Keratinocyte (primary cell): ENCODE results near the gene TSHZ1. TPM values are rescaled to one million over a fixed set of nuclear protein-coding genes. Genes with fewer than 3 reads are reported as not detected.

Experiments
- DNase-seq: peaks from one replicate; pipeline ENCODE4 v3.0.0-alpha.2; 2011; ENCODE audit warnings: low read depth, missing footprints, low spot score
- FAIRE-seq: peaks from 2 replicates; lab custom pipeline; 2011; peaks lifted over from hg19 to GRCh38; lab: Jason Lieb, UNC
- H2AFZ ChIP-seq: 2 replicates; pipeline ENCODE4 v1.6.0; 2012; ENCODE audit warnings: low read length, control low read depth, inconsistent platforms; ENCODE audit not compliant: control insufficient read depth
- H3K27ac ChIP-seq: 2 replicates; pipeline ENCODE4 v1.5.1; 2011; ENCODE audit warnings: low read length; ENCODE audit not compliant: control insufficient read depth, insufficient read depth
- H3K27me3 ChIP-seq: 3 replicates; pipeline ENCODE4 v1.6.0; 2011; ENCODE audit warnings: low read length; ENCODE audit not compliant: control insufficient read depth, insufficient read depth; ENCODE audit errors: extremely low read depth
- H3K36me3 ChIP-seq, 2 experiments: 2 replicates in 1 of 2; 3 replicates in 1 of 2; pipeline ENCODE4 v1.5.1; 2011; ENCODE audit warnings: low read length in 2 of 2, mild to moderate bottlenecking in 1 of 2; ENCODE audit not compliant: control insufficient read depth in 2 of 2, insufficient read depth in 2 of 2; ENCODE audit errors: extremely low read depth in 1 of 2
- H3K4me1 ChIP-seq: 3 replicates; pipeline ENCODE4 v1.5.1; 2011; ENCODE audit warnings: low read length; ENCODE audit not compliant: control insufficient read depth, insufficient read depth; ENCODE audit errors: extremely low read depth
- H3K4me2 ChIP-seq: 3 replicates; pipeline ENCODE4 v1.6.0; 2011; ENCODE audit warnings: low read depth, low read length; ENCODE audit not compliant: control insufficient read depth, insufficient read depth; ENCODE audit errors: extremely low read depth
- H3K4me3 ChIP-seq, 3 experiments: fragments of 200-600 bp in 1 of 3; sonication (generic) in 1 of 3; 2 replicates in 2 of 3; 3 replicates in 1 of 3; pipeline ENCODE4 v1.5.1; 2011 to 2016; ENCODE audit warnings: low read length in 3 of 3, mild to moderate bottlenecking in 3 of 3, control low read depth in 2 of 3, inconsistent platforms in 1 of 3, low read depth in 1 of 3, mixed read lengths in 1 of 3, mixed run types in 1 of 3, moderate library complexity in 1 of 3; ENCODE audit not compliant: control insufficient read depth in 2 of 3, insufficient read depth in 2 of 3; ENCODE audit errors: extremely low read depth in 1 of 3
- H3K79me2 ChIP-seq: 2 replicates; pipeline ENCODE4 v1.6.0; 2012; ENCODE audit warnings: low read length; ENCODE audit not compliant: control insufficient read depth, insufficient read depth
- H3K9ac ChIP-seq: 3 replicates; pipeline ENCODE4 v1.6.0; 2011; ENCODE audit warnings: low read length; ENCODE audit not compliant: control insufficient read depth, insufficient read depth; ENCODE audit errors: extremely low read depth
- H3K9me1 ChIP-seq: 3 replicates; pipeline ENCODE4 v1.6.0; 2011; ENCODE audit warnings: low read length; ENCODE audit not compliant: control insufficient read depth, insufficient read depth; ENCODE audit errors: extremely low read depth
- H3K9me3 ChIP-seq: 2 replicates; pipeline ENCODE4 v1.5.1; 2012; ENCODE audit warnings: low read depth, low read length; ENCODE audit not compliant: control insufficient read depth
- H4K20me1 ChIP-seq: 3 replicates; pipeline ENCODE4 v1.6.0; 2011; ENCODE audit warnings: low read length; ENCODE audit not compliant: control insufficient read depth, insufficient read depth; ENCODE audit errors: extremely low read depth
- EZH2 ChIP-seq: IDR thresholded peaks from one replicate; pipeline ENCODE4 v1.6.1; 2012; ENCODE audit warnings: inconsistent platforms, mild to moderate bottlenecking, low read length, moderate library complexity
- dilution Hi-C: fragments of 300-500 bp; cut with MboI; formaldehyde crosslinking; loops from one replicate; pipeline ENCODE4 v1.7.0; 2020; ENCODE audit warnings: low sequenced_read_pairs; ENCODE audit not compliant: extremely low pct_ligation_motif_present
- polyA plus RNA-seq, 5 experiments: library from polyadenylated mRNA; depleted of rRNA in 3 of 5; stranded (reverse) in 3 of 5; stranded (forward) in 1 of 5; unstranded in 1 of 5; fragments of >200 nt; gene quantifications; 1 replicate in 1 of 5; 2 replicates in 3 of 5; 3 replicates in 1 of 5; pipeline versions ENCODE4 v1.2.1 to v1.2.3, GENCODE V29; 2011 to 2012; ENCODE audit warnings: missing spikeins in 2 of 5, low read depth in 1 of 5, low replicate concordance in 1 of 5
- TF ChIP-seq, protein P1 (sequence below), 3 experiments: IDR thresholded peaks in 1 of 3; conservative IDR thresholded peaks in 1 of 3; optimal IDR thresholded peaks in 1 of 3; 2 replicates in 2 of 3; 3 replicates in 1 of 3; pipeline versions ENCODE3 to v1.5.1; 2011; ENCODE audit warnings: low read length in 3 of 3, mild to moderate bottlenecking in 3 of 3, moderate library complexity in 2 of 3, control low read depth in 1 of 3, inconsistent platforms in 1 of 3; ENCODE audit not compliant: insufficient read depth in 2 of 3; ENCODE audit errors: extremely low read depth in 1 of 3

TSHZ1 gene
- polyA plus RNA-seq, 1 donor (not counting 4 experiments of a cell fraction or from before 2014, with no cell fraction given) = 2.2 TPM

DNA sequence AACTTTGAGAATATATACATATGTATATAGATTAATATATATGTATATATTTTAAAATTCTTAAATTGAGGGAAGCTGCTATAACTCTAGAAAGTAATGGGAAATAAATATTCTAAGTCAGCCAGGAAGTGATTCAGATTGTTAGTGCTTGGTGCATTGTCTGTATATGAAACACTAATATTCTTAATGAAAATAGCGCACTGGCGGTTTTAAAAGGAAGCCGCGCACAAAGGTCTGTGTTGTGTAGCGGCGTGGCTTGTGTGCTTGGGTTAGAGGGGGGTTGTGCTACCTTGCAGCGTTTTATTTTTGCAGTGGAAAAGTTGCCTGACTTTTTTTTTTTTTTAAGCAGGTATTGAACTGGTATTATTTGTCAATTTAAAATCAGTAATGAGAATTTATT lies 11.3 kb downstream of the TSHZ1 start:
- Histone ChIP-seq H3K27ac (no peak overlapping the region), H3K36me3 (no peaks in the 10 kb centered on the region), H2AFZ (no peak overlapping the region), H3K9ac (no peak overlapping the region), H3K4me1 (peaks cover 15% of the 10 kb centered on the region), H3K9me1 (no peaks in the 10 kb centered on the region), H3K27me3 (no peaks in the 10 kb centered on the region), H3K4me3 (no peak overlapping the region), H3K9me3 (no peaks in the 10 kb centered on the region), H3K4me2 (no peak overlapping the region), H3K79me2 (peaks cover 13% of the 10 kb centered on the region), H4K20me1 (no peaks in the 10 kb centered on the region)
- TF ChIP-seq EZH2 = no peak
- TF ChIP-seq, protein P1, sequence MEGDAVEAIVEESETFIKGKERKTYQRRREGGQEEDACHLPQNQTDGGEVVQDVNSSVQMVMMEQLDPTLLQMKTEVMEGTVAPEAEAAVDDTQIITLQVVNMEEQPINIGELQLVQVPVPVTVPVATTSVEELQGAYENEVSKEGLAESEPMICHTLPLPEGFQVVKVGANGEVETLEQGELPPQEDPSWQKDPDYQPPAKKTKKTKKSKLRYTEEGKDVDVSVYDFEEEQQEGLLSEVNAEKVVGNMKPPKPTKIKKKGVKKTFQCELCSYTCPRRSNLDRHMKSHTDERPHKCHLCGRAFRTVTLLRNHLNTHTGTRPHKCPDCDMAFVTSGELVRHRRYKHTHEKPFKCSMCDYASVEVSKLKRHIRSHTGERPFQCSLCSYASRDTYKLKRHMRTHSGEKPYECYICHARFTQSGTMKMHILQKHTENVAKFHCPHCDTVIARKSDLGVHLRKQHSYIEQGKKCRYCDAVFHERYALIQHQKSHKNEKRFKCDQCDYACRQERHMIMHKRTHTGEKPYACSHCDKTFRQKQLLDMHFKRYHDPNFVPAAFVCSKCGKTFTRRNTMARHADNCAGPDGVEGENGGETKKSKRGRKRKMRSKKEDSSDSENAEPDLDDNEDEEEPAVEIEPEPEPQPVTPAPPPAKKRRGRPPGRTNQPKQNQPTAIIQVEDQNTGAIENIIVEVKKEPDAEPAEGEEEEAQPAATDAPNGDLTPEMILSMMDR (optimal IDR thresholded peaks at IDR 0.05 in 1 of 3, IDR thresholded peaks at IDR 0.05 in 1 of 3, conservative IDR thresholded peaks at IDR 0.05 in 1 of 3; ENCODE audit: extremely low read depth in 1 of 3, insufficient read depth in 2 of 3, low read length in 3 of 3) = no peak
- DNase-seq = no peak
- dilution Hi-C loops = no loop called here
- no peak for FAIRE-seq

DNA sequence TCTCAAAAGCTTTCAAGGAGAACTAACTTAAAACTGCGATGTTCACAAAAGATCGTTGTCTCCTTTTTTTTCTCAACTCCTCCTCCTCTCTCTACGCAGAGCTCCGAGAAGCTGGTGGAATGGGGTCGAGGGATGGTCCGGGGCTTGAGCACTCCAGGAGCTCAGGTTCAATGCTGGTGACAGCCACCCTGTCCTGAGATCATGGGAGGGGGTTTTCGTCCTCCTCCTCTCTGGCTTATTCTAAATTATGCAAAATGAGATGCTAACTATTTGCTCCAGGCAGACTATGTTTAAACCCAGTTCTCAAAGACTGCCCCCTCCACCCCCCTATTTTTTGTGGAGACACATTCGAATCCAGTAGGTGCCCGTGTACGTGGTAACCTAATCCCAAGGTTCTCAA lies 11.8 kb downstream of the TSHZ1 start:
- H3K36me3 ChIP-seq = no peaks in the 10 kb centered on the region
- H3K9ac ChIP-seq = no peak overlapping the region
- H3K4me3 ChIP-seq = no peak overlapping the region
- dilution Hi-C loops = no loop called here
- H3K9me1 ChIP-seq = no peaks in the 10 kb centered on the region
- peaks cover 15% of the 10 kb centered on the region for H3K4me1 ChIP-seq
- H4K20me1 ChIP-seq = no peaks in the 10 kb centered on the region
- no peaks in the 10 kb centered on the region for H3K27me3 ChIP-seq
- H3K79me2 ChIP-seq = peaks cover 11% of the 10 kb centered on the region
- no peak for DNase-seq
- no peak for FAIRE-seq
- H3K9me3 ChIP-seq = no peaks in the 10 kb centered on the region
- H3K27ac ChIP-seq = no peak overlapping the region
- no peak overlapping the region for H2AFZ ChIP-seq
- TF ChIP-seq EZH2 = no peak
- TF ChIP-seq, protein P1 (optimal IDR thresholded peaks at IDR 0.05 in 1 of 3, IDR thresholded peaks at IDR 0.05 in 1 of 3, conservative IDR thresholded peaks at IDR 0.05 in 1 of 3; ENCODE audit: extremely low read depth in 1 of 3, insufficient read depth in 2 of 3, low read length in 3 of 3) = no peak
- no peak overlapping the region for H3K4me2 ChIP-seq
